ENCODE measurements around the gene L3MBTL4. TPM values are rescaled to one million over a fixed set of nuclear protein-coding genes. Genes with fewer than 3 reads are reported as not detected.

The L3MBTL4 gene
- total and polyA plus RNA-seq, 5 experiments from 2014 or later = 0.13 to 0.85 (median 0.18) TPM; not detected in 2

DNA sequence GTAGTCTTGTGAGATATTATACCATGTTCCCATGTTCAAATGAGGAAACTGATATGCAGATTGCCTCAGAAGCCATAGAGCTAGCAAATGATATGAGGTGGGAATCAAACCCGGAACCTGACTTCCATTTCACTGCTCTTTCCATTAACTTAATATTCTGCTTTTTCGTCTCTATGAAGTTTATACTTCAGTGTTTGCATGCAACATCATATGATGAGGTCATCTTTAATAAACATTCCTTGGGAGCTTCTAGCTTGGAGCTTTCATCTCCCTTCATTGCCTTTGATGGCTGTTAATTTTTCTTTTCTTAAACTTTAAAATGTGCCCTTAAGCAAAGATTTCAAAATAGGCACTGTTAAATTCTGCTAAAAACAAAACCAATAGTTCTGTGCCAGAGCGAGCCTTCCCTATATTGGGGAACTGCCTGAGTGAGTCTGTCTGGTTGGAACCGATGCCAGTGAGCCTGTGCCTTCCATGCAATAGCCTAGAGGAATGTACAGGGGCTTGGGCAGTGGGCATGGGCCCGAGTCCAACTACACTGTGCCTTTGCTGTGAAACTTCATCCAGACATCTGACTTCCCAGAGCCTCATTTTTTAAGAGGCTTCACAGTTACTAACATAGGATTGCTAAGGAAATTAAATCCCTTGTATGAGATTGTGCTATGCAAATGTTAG, 428.3 kb downstream of the L3MBTL4 start:
- Mint-ChIP-seq H3K27ac (no peak overlapping the region), H3K4me1 (no peaks in the 10 kb centered on the region), H3K4me3 (no peak overlapping the region), H3K27me3 (peaks cover 0 to 3% (median 0%) of the 10 kb centered on the region in 5 donors), H3K9me3 (no peaks in the 10 kb centered on the region), H3K36me3 (no peaks in the 10 kb centered on the region)
- DNase-seq (no peak), ATAC-seq (no peak)
- POLR2A ChIA-PET = no interaction called here

DNA sequence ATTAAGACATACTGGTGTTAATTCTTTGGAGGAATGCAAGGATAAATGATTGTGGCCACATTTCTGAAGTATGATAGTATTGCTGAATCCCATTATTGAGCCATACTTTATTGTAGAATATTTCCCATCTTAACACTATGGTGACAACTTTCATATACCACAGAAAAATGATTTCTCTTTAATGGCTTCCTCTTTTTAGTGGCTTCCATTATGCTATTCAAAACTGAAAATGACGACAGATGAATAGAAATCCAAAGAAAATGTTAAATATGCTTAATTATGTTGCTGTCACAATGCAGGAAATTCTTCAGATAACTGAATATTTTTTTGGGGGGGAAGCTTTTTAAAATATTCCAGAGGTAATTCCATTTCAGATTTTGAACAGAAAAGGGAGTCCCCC, 430.5 kb downstream of the L3MBTL4 start:
- DNase-seq (no peak), ATAC-seq (no peak)
- no peak overlapping the region for H3K27ac Mint-ChIP-seq
- no peaks in the 10 kb centered on the region for H3K4me1 Mint-ChIP-seq
- H3K4me3 Mint-ChIP-seq = no peak overlapping the region
- H3K9me3 Mint-ChIP-seq = no peaks in the 10 kb centered on the region
- peaks cover 0 to 3% (median 0%) of the 10 kb centered on the region in 5 donors for H3K27me3 Mint-ChIP-seq
- POLR2A ChIA-PET = no interaction called here
- H3K36me3 Mint-ChIP-seq = no peaks in the 10 kb centered on the region

DNA sequence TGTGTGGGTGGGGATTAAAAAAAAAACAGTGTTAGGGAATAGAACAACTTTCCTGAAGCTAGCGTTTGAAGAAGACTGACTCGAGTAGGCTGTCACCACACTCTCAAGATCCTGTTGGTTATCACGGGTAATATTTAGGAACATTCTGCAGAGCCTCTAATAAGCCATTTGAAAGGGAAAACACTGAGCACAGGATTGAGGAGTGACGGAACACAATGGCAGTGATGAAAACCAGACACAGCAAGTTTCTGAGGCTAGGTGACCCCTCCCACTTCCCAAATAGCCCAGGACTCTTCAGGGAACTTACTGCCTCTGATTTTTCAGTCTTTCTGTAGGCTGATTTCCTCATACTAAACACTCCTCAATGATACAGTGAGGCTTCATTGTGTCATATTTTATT, 431.2 kb downstream of the L3MBTL4 start:
- POLR2A ChIA-PET = no interaction called here
- Mint-ChIP-seq H3K27ac (no peak overlapping the region), H3K4me3 (no peak overlapping the region), H3K36me3 (no peaks in the 10 kb centered on the region), H3K9me3 (no peaks in the 10 kb centered on the region), H3K27me3 (peaks cover 0 to 3% (median 0%) of the 10 kb centered on the region in 5 donors), H3K4me1 (no peaks in the 10 kb centered on the region)
- ATAC-seq (no peak), DNase-seq (no peak)

DNA sequence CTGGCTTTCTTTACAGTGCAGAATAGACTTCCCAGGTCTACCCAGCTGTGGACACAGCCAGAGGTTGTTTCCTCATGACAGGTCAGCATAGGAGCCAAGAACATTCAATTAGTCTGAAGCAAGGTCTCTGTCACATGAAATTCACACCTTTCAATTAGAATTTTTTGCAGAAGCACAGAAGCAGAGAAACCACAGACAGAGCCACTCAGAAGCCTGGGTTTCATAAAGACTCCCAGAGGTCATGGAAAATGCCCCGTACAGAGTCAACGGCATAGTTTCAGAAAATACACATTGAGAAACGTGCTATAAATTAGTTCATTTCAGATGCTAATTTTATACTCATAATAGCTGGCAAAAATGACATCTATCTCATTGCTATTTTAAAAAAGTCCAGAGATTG, 432.4 kb downstream of the L3MBTL4 start:
- Mint-ChIP-seq H3K4me3 (no peak overlapping the region), H3K27ac (no peak overlapping the region), H3K27me3 (peaks cover 0 to 4% (median 0%) of the 10 kb centered on the region in 5 donors), H3K9me3 (no peaks in the 10 kb centered on the region), H3K36me3 (no peaks in the 10 kb centered on the region), H3K4me1 (no peaks in the 10 kb centered on the region)
- ATAC-seq (no peak), DNase-seq (no peak)
- POLR2A ChIA-PET = no interaction called here

DNA sequence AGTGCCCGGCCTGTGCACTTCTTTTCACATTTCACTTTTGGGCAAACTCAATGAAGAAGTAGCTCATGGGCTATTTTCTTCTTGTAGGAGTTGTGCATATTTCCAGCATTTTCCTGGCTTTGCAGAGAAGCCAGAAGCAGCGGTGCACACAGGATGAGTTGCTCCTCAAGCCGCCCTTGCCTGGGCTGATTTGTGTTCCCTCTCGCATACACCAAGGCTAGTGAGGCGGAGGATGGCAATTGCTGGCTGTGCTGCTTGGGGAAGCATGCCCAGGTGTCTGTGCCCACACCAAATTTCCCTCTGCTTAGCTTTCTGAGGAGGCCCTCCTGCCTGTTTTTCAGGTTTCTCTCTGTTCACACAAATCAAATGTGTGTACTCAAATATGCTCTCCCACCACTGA, 434.0 kb downstream of the L3MBTL4 start:
- no peaks in the 10 kb centered on the region for H3K9me3 Mint-ChIP-seq
- H3K27me3 Mint-ChIP-seq = peaks cover 0 to 6% (median 0%) of the 10 kb centered on the region in 5 donors
- H3K36me3 Mint-ChIP-seq = no peaks in the 10 kb centered on the region

DNA sequence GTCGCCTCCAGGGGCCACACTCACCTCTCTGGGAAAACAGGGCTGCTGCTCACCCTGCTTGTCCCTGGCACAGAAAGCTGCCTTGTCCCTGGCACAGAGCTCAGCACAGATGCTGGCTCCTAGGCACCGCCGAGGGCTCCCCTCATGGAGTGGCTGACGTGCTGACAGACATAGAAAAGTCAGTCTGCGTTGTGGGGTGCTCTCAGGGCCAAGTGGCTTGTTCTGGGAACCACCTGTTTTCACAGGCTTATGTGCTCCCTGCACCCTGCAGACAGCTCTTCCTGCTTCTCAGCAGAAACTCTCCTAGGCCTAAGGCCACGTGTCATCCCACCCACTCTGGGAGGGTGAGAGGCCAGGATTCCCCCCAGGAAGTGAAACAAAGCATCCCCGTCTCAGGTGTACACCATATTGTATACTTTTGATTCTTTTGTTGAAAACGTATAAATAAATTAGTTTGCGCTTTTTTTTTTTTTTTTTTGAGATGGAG, 434.7 kb downstream of the L3MBTL4 start:
- POLR2A ChIA-PET = no interaction called here
- no peak for ATAC-seq
- Mint-ChIP-seq H3K27me3 (peaks cover 0 to 5% (median 0%) of the 10 kb centered on the region in 5 donors), H3K9me3 (no peaks in the 10 kb centered on the region), H3K27ac (no peak overlapping the region), H3K4me1 (peaks cover 0 to 9% (median 0%) of the 10 kb centered on the region in 4 donors), H3K4me3 (no peak overlapping the region), H3K36me3 (no peaks in the 10 kb centered on the region)
- DNase-seq = no peak

More for the DNA sequence above, 434.0 kb downstream of the L3MBTL4 start:
- ATAC-seq = no peak
- H3K27ac Mint-ChIP-seq = no peak overlapping the region
- POLR2A ChIA-PET = no interaction called here
- DNase-seq = no peak
- no peak overlapping the region for H3K4me3 Mint-ChIP-seq
- peaks cover 0 to 2% (median 0%) of the 10 kb centered on the region in 4 donors for H3K4me1 Mint-ChIP-seq

DNA sequence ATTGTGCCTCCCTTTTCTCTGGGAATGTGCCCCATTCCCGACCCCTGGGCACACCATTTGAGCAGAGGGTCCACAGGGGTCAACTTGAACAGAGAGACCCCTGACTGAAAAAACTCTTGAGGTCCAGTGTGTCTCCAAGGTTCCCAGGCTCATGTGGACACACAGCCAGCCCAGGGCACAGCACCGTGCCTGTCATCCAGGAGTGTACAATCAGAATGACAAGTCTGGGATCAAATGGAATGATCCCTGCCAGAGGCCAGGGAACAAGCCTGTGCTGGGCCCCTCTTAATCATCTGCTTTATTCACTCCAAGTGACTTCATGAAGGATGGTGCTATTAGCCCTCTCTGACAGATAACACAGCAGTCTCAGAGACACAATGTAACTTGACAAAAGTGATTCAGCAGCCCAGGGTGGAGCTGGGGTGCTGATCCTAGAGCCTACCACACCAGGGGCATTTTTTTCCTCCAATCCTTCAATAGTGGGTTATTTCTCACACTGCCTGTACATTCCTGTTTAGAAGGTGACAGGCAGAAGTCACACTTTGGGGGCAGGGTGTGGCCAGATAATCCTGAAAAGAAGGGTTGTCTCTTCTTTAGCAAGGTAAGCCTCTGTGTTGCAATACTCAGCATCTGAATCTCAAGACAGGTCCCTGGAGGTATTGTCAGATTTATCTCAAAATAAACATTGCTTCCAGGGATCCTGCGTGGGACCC, 435.4 kb downstream of the L3MBTL4 start:
- H3K9me3 Mint-ChIP-seq = no peaks in the 10 kb centered on the region
- POLR2A ChIA-PET = no interaction called here
- H3K4me1 Mint-ChIP-seq = peaks cover 0 to 10% (median 0%) of the 10 kb centered on the region in 4 donors
- DNase-seq = no peak
- ATAC-seq = no peak
- H3K36me3 Mint-ChIP-seq = no peaks in the 10 kb centered on the region
- no peak overlapping the region for H3K4me3 Mint-ChIP-seq
- peaks cover 0 to 3% (median 0%) of the 10 kb centered on the region in 5 donors for H3K27me3 Mint-ChIP-seq
- H3K27ac Mint-ChIP-seq = no peak overlapping the region

DNA sequence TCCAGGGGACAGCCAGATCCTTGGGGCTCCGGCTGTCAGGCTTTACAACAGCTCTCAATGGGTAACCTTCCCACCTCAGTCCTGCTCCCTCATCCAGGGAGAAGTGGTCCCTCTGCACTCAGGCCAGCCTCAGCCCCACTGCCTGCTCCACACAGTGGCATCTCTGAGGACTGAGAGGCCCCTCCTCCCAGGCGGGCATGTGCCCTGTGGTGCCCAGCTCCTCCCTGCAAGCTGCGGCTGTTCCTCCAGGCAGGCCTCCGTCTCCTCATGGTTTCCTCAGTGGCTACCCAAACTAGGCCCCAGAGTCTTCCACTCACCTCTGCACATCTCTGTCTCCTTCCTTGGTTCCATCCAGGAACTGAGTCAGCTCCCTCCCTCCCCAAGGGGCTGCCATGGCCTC, 437.7 kb downstream of the L3MBTL4 start:
- Mint-ChIP-seq H3K9me3 (no peaks in the 10 kb centered on the region), H3K4me3 (no peak overlapping the region), H3K4me1 (peaks cover 0 to 13% (median 0%) of the 10 kb centered on the region in 4 donors), H3K36me3 (no peaks in the 10 kb centered on the region), H3K27me3 (peaks cover 0 to 3% (median 0%) of the 10 kb centered on the region in 5 donors), H3K27ac (no peak overlapping the region)
- DNase-seq (no peak), ATAC-seq (no peak)
- POLR2A ChIA-PET = no interaction called here

DNA sequence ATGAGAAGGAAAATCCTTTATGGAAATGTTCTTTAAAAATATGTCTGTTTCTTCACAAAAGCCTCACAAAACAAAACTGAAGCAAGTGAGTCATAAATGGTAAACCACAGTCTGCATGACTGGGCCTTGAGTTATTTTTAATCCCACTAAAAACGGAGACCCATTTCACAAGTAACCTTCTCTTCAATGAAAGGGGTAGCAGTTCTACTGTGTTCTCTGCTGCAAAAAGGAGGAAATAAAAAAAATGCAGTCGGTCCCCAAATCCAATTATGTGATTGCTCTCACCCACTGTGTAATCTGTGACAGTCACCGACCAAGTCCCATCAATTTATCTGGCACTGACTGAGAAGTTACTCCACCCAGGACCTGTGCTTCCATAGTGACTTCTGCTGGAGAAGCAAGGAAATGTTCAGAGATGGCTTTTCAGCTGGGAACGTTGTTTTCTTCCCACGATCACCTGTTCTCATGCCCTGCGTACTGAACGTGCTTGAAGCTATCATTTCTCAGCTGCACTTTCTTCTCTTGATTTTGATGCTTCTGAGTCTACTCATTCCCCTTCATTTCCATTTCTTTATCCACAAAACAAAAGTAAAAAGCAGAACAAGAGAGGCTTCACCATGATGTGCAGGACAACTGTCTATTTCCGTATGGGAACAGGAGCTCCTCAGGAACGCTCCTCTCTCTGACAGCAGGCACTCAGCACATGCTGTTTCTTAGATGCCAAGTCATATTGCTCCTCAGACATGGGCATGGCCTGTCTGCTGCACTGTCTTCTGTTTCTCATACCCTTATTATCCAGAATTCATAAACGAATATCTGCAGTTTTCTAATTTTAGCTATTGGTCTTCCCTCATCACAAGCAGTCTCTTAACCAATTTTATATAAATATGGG, 439.4 kb downstream of the L3MBTL4 start:
- Mint-ChIP-seq H3K27me3 (peaks cover 0 to 3% (median 0%) of the 10 kb centered on the region in 5 donors), H3K4me1 (peaks cover 0 to 13% (median 3%) of the 10 kb centered on the region in 4 donors), H3K4me3 (peak overlapping the region in 1 of 10 donors; percentile 20), H3K36me3 (no peaks in the 10 kb centered on the region), H3K9me3 (no peaks in the 10 kb centered on the region), H3K27ac (no peak overlapping the region)
- POLR2A ChIA-PET = no interaction called here
- ATAC-seq = no peak
- DNase-seq = no peak

DNA sequence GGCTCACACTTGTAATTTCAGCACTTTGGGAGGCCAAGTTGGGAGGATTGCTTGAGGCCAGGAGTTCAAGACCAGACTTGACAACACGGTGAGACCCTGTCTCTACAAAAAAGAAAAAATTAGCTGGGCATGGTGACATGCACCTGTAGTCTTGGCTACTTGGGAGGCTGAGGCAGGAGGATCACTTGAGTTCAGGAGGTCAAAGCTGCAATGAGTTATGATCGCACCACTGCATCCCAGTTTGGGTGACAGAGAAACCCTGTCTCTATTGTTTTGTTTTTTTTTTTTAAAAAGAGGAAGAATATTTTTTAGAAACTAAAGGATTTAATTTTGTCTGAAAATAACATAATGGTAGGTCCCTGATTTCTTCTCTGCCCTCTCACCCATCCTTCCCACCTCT, 440.0 kb downstream of the L3MBTL4 start:
- POLR2A ChIA-PET = no interaction called here
- no peak overlapping the region for H3K4me3 Mint-ChIP-seq
- H3K27ac Mint-ChIP-seq = no peak overlapping the region
- peaks cover 0 to 3% (median 0%) of the 10 kb centered on the region in 5 donors for H3K27me3 Mint-ChIP-seq
- ATAC-seq (no peak), DNase-seq (no peak)
- peaks cover 2 to 19% (median 10%) of the 10 kb centered on the region in 4 donors for H3K4me1 Mint-ChIP-seq
- H3K9me3 Mint-ChIP-seq = no peaks in the 10 kb centered on the region
- no peaks in the 10 kb centered on the region for H3K36me3 Mint-ChIP-seq

DNA sequence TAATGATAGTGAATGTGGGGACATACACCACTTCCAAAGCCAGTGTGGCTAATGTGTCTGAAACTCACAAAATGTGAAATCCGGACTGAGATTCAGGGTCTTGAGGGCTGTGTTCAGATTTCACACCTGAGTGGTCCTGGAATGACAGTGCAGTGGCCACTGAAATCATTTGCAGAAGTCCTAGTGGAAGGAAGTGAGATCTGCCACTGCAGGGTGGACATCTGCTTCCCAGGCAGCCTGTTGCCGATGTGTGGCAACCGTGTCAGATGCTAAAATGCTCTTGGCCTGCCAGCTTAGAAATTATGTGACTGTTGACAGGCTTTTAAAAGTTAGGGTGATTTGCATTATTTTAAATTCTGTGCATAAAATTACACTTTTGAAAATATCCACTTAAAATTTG, 441.6 kb downstream of the L3MBTL4 start:
- Mint-ChIP-seq H3K9me3 (no peaks in the 10 kb centered on the region), H3K27ac (no peak overlapping the region), H3K27me3 (peaks cover 0 to 3% (median 0%) of the 10 kb centered on the region in 5 donors), H3K4me1 (peaks cover 2 to 19% (median 12%) of the 10 kb centered on the region in 4 donors), H3K4me3 (no peak overlapping the region), H3K36me3 (no peaks in the 10 kb centered on the region)
- DNase-seq (no peak), ATAC-seq (no peak)
- POLR2A ChIA-PET = no interaction called here

DNA sequence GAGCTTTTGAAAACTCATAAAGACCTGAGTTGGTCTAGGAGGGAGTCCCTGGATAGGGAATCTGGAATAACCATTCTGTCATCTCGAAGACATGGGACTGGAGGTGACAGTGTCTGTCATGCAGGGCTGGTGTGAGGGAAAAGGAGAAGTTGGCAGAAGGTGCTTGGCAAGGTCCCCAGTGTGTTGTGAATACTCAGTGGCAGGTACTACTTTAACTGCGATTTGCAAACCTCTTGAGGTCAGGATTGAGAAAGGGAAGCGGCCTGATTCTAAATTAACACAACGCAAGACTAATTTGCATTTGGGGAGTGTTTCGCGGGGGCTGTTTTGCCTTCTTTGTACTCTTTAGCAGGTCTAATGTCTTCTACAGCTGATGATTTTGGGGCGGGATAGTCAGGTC, 442.4 kb downstream of the L3MBTL4 start:
- POLR2A ChIA-PET = no interaction called here
- Mint-ChIP-seq H3K4me1 (peaks cover 4 to 19% (median 16%) of the 10 kb centered on the region in 4 donors), H3K4me3 (no peak overlapping the region), H3K27ac (no peak overlapping the region), H3K36me3 (no peaks in the 10 kb centered on the region), H3K9me3 (no peaks in the 10 kb centered on the region), H3K27me3 (peaks cover 0 to 2% (median 0%) of the 10 kb centered on the region in 5 donors)
- DNase-seq (no peak), ATAC-seq (no peak)

All from naive thymus-derived CD8-positive, alpha-beta T cell (primary cell).